H1 (cell line): Measurements from ENCODE around the gene TLE4. TPM values are rescaled to one million over a fixed set of nuclear protein-coding genes. Genes with fewer than 3 reads are reported as not detected.

Experiments
- BCL11A ChIP-seq, 2 experiments: IDR thresholded peaks; one replicate each; pipeline ENCODE4 v1.6.1; 2011; ENCODE audit warnings: low read depth in 2 of 2, low read length in 2 of 2, mild to moderate bottlenecking in 2 of 2
- EGR1 ChIP-seq: IDR thresholded peaks from 2 replicates; pipeline ENCODE4 v1.6.1; 2011; ENCODE audit warnings: low read depth, low read length, borderline replicate concordance
- GTF2F1 ChIP-seq: IDR thresholded peaks from 2 replicates; pipeline ENCODE4 v1.6.1; 2012; ENCODE audit warnings: low read depth, low read length, improper control_type of control experiment, borderline replicate concordance
- KDM1A ChIP-seq: fragments of 200-600, 300-600 bp; sonication (generic); IDR thresholded peaks from 2 replicates; pipeline ENCODE4 v1.7.1; 2016; ENCODE audit warnings: mild to moderate bottlenecking, low read length, borderline replicate concordance
- POU5F1 ChIP-seq: IDR thresholded peaks from 2 replicates; pipeline ENCODE4 v1.6.1; 2011; ENCODE audit warnings: low read depth, mild to moderate bottlenecking, low read length, moderate library complexity
- RBBP5 ChIP-seq: IDR thresholded peaks from 2 replicates; pipeline ENCODE4 v1.7.1; 2012; ENCODE audit warnings: low read depth, mild to moderate bottlenecking, inconsistent platforms, low read length, moderate library complexity, borderline replicate concordance
- RNF2 ChIP-seq: fragments of 200-900, 300-1000 bp; sonication (generic); IDR thresholded peaks from 2 replicates; pipeline ENCODE4 v1.7.1; 2016; ENCODE audit warnings: borderline replicate concordance, low read depth, mild to moderate bottlenecking, antibody characterized with exemption, low read length; ENCODE audit not compliant: poor library complexity, severe bottlenecking; ENCODE audit errors: missing control alignments
- RXRA ChIP-seq: IDR thresholded peaks from 2 replicates; pipeline ENCODE4 v1.6.1; 2011; ENCODE audit warnings: low read depth, mild to moderate bottlenecking, low read length, moderate library complexity; ENCODE audit not compliant: insufficient read depth
- SP2 ChIP-seq: IDR thresholded peaks from 2 replicates; pipeline ENCODE4 v1.6.1; 2012; ENCODE audit warnings: mild to moderate bottlenecking, low read length, inconsistent platforms
- SRF ChIP-seq: IDR thresholded peaks from 2 replicates; pipeline ENCODE4 v1.6.1; 2011; ENCODE audit warnings: mild to moderate bottlenecking, low read depth, low read length, moderate library complexity
- TBP ChIP-seq: IDR thresholded peaks from 2 replicates; pipeline ENCODE4 v1.6.1; 2011; ENCODE audit warnings: low read depth, low read length, improper control_type of control experiment
- polyA plus RNA-seq, 7 experiments: library from polyadenylated mRNA; depleted of rRNA in 3 of 7; stranded (reverse) in 5 of 7; unstranded in 2 of 7; fragments of >200 nt in 5 of 7; fragments of 200-250 nt in 2 of 7; gene quantifications; 1 replicate in 5 of 7; 2 replicates in 1 of 7; 4 replicates in 1 of 7; pipeline versions ENCODE4 v1.2.1 to v1.2.3, GENCODE V29; 2011 to 2013; ENCODE audit warnings: missing spikeins in 2 of 7, mixed read lengths in 2 of 7
- total RNA-seq: library from RNA; stranded (reverse); fragmentation: NEBNext Ultra II Directional; extraction: Animal tissue kit (Norgen Biotek cat#: 25700); gene quantifications from 2 replicates; pipeline ENCODE4 v1.2.1, GENCODE V29; 2021

Gene TLE4
- total and polyA plus RNA-seq, 2 of the 8 experiments (the other 6 are each of a cell fraction or from before 2014, with no cell fraction given): 32.4 to 36.9 TPM

DNA sequence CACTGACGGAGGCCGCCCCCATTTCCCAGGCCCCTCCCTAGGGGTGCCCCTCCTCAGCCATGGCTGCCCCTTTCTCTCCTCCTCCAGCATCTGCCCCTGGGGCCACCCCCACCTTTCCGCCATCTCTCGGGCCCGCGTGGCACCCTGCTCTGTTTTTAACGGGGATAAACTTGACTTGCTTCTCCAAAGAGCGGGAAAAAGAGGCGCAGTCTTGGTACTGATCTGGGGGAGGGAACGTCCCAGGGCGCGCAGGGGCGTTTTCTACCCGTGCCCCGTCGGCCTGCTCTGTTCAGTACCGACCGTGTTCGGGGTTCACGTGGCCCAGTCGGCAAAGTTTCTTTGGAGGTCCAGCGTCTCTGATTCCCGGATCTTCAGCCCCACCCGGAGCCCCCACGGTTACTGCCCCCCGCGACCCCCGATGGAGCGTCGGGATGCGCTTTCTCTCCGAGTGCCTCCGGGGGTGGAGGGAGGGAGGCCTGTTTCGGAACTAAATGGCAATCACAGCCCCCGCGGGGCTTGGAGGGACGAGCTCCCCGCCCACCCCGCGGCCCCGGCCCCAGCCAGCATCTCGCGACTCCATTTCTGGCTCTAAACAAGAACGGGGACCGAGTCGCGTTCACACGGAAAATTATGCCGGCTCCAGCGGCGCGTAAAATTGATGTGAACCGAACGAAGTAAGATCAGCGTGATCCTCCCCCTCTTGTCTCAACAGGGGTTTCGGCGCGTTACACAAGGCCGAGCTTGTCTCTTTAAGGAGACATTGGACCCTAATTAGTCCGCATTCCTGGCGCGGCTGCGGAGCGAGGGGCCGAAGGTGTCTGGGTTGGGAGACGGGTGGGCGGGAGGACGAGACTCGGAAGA lies 1.1 kb upstream of the TLE4 start (continued):
- peak; percentile 42; the same call in 1 of the 2 replicates for TF ChIP-seq TBP
- TF ChIP-seq RNF2: no peak
- no peak for TF ChIP-seq SP2
- no peak for TF ChIP-seq POU5F1
- TF ChIP-seq GTF2F1: no peak
- peak; percentile 15; the same call in 1 of the 2 replicates for TF ChIP-seq EGR1
- TF ChIP-seq BCL11A (IDR thresholded peaks at IDR 0.05; ENCODE audit: low read depth in 2 of 2, low read length in 2 of 2): no peak
- no peak for TF ChIP-seq SRF
- no peak for TF ChIP-seq RBBP5
- TF ChIP-seq KDM1A: no peak
- no peak for TF ChIP-seq RXRA
- TF ChIP-seq, all 59 proteins: peak for 15
